ENCODE data around the gene LRP2. TPM values are rescaled to one million over a fixed set of nuclear protein-coding genes. Genes with fewer than 3 reads are reported as not detected.

The LRP2 gene
- total and polyA plus RNA-seq, 2 of the 8 experiments (the other 6 are each of a cell fraction or from before 2014, with no cell fraction given), result 2.0 to 2.9 TPM

- no peak overlapping the region for H4K91ac ChIP-seq (replicated peaks; ENCODE audit: insufficient read length, low read length)
- no peaks in the 10 kb centered on the region; the same call in 1 of the 2 replicates for H3K23me2 ChIP-seq (ENCODE audit: low read depth, low read length)
- no peak overlapping the region for H3K4me2 ChIP-seq (ENCODE audit: insufficient read depth in 1 of 2, low read depth in 2 of 2, low read length in 2 of 2)
- no peak overlapping the region for H3K4me3 ChIP-seq (ENCODE audit: extremely low read depth in 1 of 4, insufficient read depth in 2 of 4, low read depth in 3 of 4, low read length in 4 of 4)
- no peaks in the 10 kb centered on the region for H3K36me3 ChIP-seq (ENCODE audit: control insufficient read depth in 2 of 4, insufficient read depth in 4 of 4, low read length in 3 of 4)
- no peak overlapping the region for H2BK20ac ChIP-seq (ENCODE audit: low read length)
- H4K20me1 ChIP-seq (replicated peaks in 1 of 2; ENCODE audit: control insufficient read depth in 1 of 2, insufficient read depth in 2 of 2, low read length in 2 of 2), result no peaks in the 10 kb centered on the region
- H4K8ac ChIP-seq (ENCODE audit: extremely low read depth, insufficient read depth, low read length), result no peak overlapping the region
- H3K14ac ChIP-seq (ENCODE audit: insufficient read length), result no peak overlapping the region
- H3K79me1 ChIP-seq (ENCODE audit: low read depth, low read length), result no peaks in the 10 kb centered on the region
- POLR2A ChIA-PET (ENCODE audit: partially characterized antibody), result no interaction called here
- no peak overlapping the region for H2AFZ ChIP-seq (ENCODE audit: low read length)
- H2BK15ac ChIP-seq (ENCODE audit: low read length), result no peak overlapping the region
- H3K4me1 ChIP-seq (replicated peaks in 1 of 4; ENCODE audit: control insufficient read depth in 3 of 4, insufficient read depth in 4 of 4, low read length in 3 of 4), result peaks cover 0 to 3% (median 0%) of the 10 kb centered on the region in 4 experiments; a peak in 1 of 7 replicates
- no peaks in the 10 kb centered on the region for H3K79me2 ChIP-seq (ENCODE audit: control insufficient read depth in 1 of 2, insufficient read depth in 2 of 2, low read length in 2 of 2)
- H3K27ac ChIP-seq (ENCODE audit: low read depth, low read length), result no peak overlapping the region
- no peak overlapping the region for H3K9ac ChIP-seq (replicated peaks in 1 of 4; ENCODE audit: extremely low read depth in 1 of 4, low read depth in 3 of 4, low read length in 3 of 4)
- no peaks in the 10 kb centered on the region for H3K27me3 ChIP-seq (replicated peaks in 1 of 4; ENCODE audit: control insufficient read depth in 3 of 4, extremely low read depth in 1 of 4, insufficient read depth in 3 of 4, low read length in 3 of 4)
- H2BK5ac ChIP-seq (ENCODE audit: low read depth, low read length), result no peak overlapping the region
- 94% methylated on average over 2 of the region's 2 CpGs; no CpG with 5 or more reads in 1 of the 2 experiments for WGBS, 2 experiments (ENCODE audit: extremely low coverage in 1 of 2, insufficient coverage in 1 of 2, insufficient read length in 1 of 2, insufficient replicate concordance in 2 of 2, low coverage in 1 of 2, low lambda C conversion rate in 2 of 2, missing lambda C conversion rate in 1 of 2)
- no peak overlapping the region for H2BK12ac ChIP-seq (ENCODE audit: low read depth, low read length)
- no peak overlapping the region for H3K18ac ChIP-seq (ENCODE audit: extremely low read depth, low read length)
- H2AK5ac ChIP-seq (ENCODE audit: low read depth, low read length), result no peak overlapping the region
- no peak overlapping the region for H4K5ac ChIP-seq (ENCODE audit: insufficient read length, low read depth, low read length)
- H2BK120ac ChIP-seq (replicated peaks; ENCODE audit: low read depth, low read length), result no peak overlapping the region
- FAIRE-seq (no peak), DNase-seq (ENCODE audit: low read depth in 1 of 2, low spot score in 2 of 2) (no peak)
- H3K9me3 ChIP-seq (ENCODE audit: insufficient read depth in 2 of 2, low read depth in 1 of 2, low read length in 1 of 2), result no peaks in the 10 kb centered on the region
- TF ChIP-seq BRCA1 (IDR thresholded peaks at IDR 0.05; ENCODE audit: low read depth, low read length), result no peak
- no peak for TF ChIP-seq E2F6 (IDR thresholded peaks at IDR 0.05)
- no peak for TF ChIP-seq EZH2 (IDR thresholded peaks at IDR 0.05; ENCODE audit: low read depth, low read length, severe bottlenecking)
- TF ChIP-seq TCF12 (IDR thresholded peaks at IDR 0.05; ENCODE audit: low read depth, low read length), result no peak
- TF ChIP-seq KDM4A (IDR thresholded peaks at IDR 0.05; ENCODE audit: low read depth, low read length, severe bottlenecking), result no peak
- no peak for TF ChIP-seq RBBP5 (IDR thresholded peaks at IDR 0.05; ENCODE audit: borderline replicate concordance, low read depth, low read length)
- TF ChIP-seq SIX5 (IDR thresholded peaks at IDR 0.05; ENCODE audit: low read depth, low read length), result no peak
- TF ChIP-seq EP300 (IDR thresholded peaks at IDR 0.05; ENCODE audit: borderline replicate concordance in 1 of 2, low read depth in 2 of 2, low read length in 2 of 2), result no peak
- no peak for TF ChIP-seq KDM1A (IDR thresholded peaks at IDR 0.05; ENCODE audit: borderline replicate concordance, low read length)
- H3K23ac ChIP-seq (ENCODE audit: insufficient read length), result no peak overlapping the region
- no peak overlapping the region for H3K4ac ChIP-seq (replicated peaks; ENCODE audit: insufficient read length, low read depth, low read length)
- H3K56ac ChIP-seq (replicated peaks; ENCODE audit: insufficient read length, low read depth, low read length), result no peak overlapping the region
- CTCF ChIA-PET (ENCODE audit: partially characterized antibody), result interaction anchor here (1.8 to 4.1 kb wide), 4 partner anchors 8 to 23 kb away, joined by 7 to 22 read pairs (median 16); no protein-coding TSS in a partner anchor
Observed at GRCh38 chr2:169118060-169118459, 244.3 kb downstream of the LRP2 start.

Measured in H1 (cell line).